Stomach (tissue), 9 donors: Measurements from ENCODE around the gene HTR5A. TPM values are rescaled to one million over a fixed set of nuclear protein-coding genes. Genes with fewer than 3 reads are reported as not detected.

ENCODE experiments used
- DNase-seq, 2 donors: peaks; one replicate each; pipeline versions ENCODE4 v3.0.0 to v3.0.0-alpha.2; 2013 to 2019
- H3K27ac ChIP-seq, 5 donors: fragments of 200-600 bp in 4 of 5; sonication (generic) in 4 of 5; one replicate each; pipeline ENCODE4 v1.5.1; 2013 to 2019; ENCODE audit warnings: mild to moderate bottlenecking in 1 of 5, moderate library complexity in 1 of 5
- H3K27me3 ChIP-seq, 3 donors: fragments of 200-600 bp; sonication (generic); one replicate each; pipeline ENCODE4 v1.5.1; 2017 to 2019; ENCODE audit warnings: mixed run types in 1 of 3
- H3K36me3 ChIP-seq, 4 donors: fragments of 200-600 bp; sonication (generic); 1 replicate in 3 of 4; 2 replicates in 1 of 4; pipeline ENCODE4 v1.5.1; 2016 to 2019
- H3K4me1 ChIP-seq, 4 donors: fragments of 200-600 bp; sonication (generic); one replicate each; pipeline ENCODE4 v1.5.1; 2016 to 2019
- H3K4me3 ChIP-seq, 4 donors: fragments of 200-600 bp; sonication (generic) in 3 of 4; one replicate each; pipeline ENCODE4 v1.5.1; 2016 to 2019; ENCODE audit warnings: mild to moderate bottlenecking in 1 of 4
- H3K9me3 ChIP-seq, 4 donors: fragments of 200-600 bp; sonication (generic); one replicate each; pipeline ENCODE4 v1.5.1; 2016 to 2019
- CTCF ChIP-seq, 7 experiments: fragments of 450-650 bp in 4 of 7; fragments of 200-600 bp in 3 of 7; sonication (generic) in 3 of 7; IDR thresholded peaks; one replicate each; pipeline ENCODE4 v1.5.1; 2016 to 2019; ENCODE audit warnings: antibody characterized with exemption in 7 of 7, control low read depth in 2 of 7, mild to moderate bottlenecking in 1 of 7
- EP300 ChIP-seq: sonication (generic); formaldehyde crosslinking; IDR thresholded peaks from one replicate; pipeline ENCODE4 v1.6.1; 2017; ENCODE audit warnings: antibody characterized with exemption
- POLR2A ChIP-seq, 4 donors: fragments of 450-650 bp; IDR thresholded peaks; one replicate each; pipeline ENCODE4 v1.6.1; 2016; ENCODE audit warnings: antibody characterized with exemption in 4 of 4, control low read depth in 2 of 4, mild to moderate bottlenecking in 1 of 4, moderate library complexity in 1 of 4
- POLR2AphosphoS5 ChIP-seq, 3 donors: sonication (generic); formaldehyde crosslinking; IDR thresholded peaks; one replicate each; pipeline ENCODE4 v1.6.1; 2016; ENCODE audit warnings: antibody characterized with exemption in 3 of 3
- WGBS, 5 donors: extraction: QIAGEN DNeasy Blood & Tissue Kit in 3 of 5; methylation state at CpG; one replicate each; pipeline versions ENCODE4 v1.1.5 to v1.1.7; 2013 to 2018; 5-methylcytosine and 5-hydroxymethylcytosine counted together
- intact Hi-C: fragments of 100-400 bp; cut with DNase I; formaldehyde crosslinking; loops from one replicate; pipeline ENCODE4 v1.15.1; 2023; ENCODE audit warnings: low total_unique reads
- polyA plus RNA-seq, 3 donors: library from polyadenylated mRNA; stranded (reverse); fragments of 200-250 nt; gene quantifications; one replicate each; pipeline ENCODE4 v1.2.3, GENCODE V29; 2013
- total RNA-seq, 5 donors: library from RNA; depleted of rRNA; stranded (reverse); fragments of >200 nt; gene quantifications; one replicate each; pipeline versions ENCODE4 v1.1.0 to v1.2.3, GENCODE V29; 2014 to 2016
- donor health status: healthy with polysubstance abuse.
- donor health status: Bipolar disorder and iron deficiency.
- donor health status: healthy.

Gene HTR5A
- total and polyA plus RNA-seq, 8 donors = not detected

- intact Hi-C loops = no loop called here
- Histone ChIP-seq H3K9me3 (no peaks in the 10 kb centered on the region), H3K27ac (no peak overlapping the region), H3K4me1 (no peaks in the 10 kb centered on the region), H3K4me3 (no peak overlapping the region), H3K36me3 (no peaks in the 10 kb centered on the region), H3K27me3 (peaks cover 0 to 55% (median 5%) of the 10 kb centered on the region in 3 donors)
- no peak for TF ChIP-seq POLR2A (IDR thresholded peaks at IDR 0.05)
- no peak for TF ChIP-seq CTCF (IDR thresholded peaks at IDR 0.05)
- no peak for TF ChIP-seq POLR2AphosphoS5 (IDR thresholded peaks at IDR 0.05)
- TF ChIP-seq EP300 = no peak
- DNase-seq = no peak
- WGBS, 5 donors = 35 to 54% (median 45%) methylated on average over 4 of the region's 4 CpGs
These were observed 37.0 kb downstream of the HTR5A start for GRCh38 chr7:155107126-155107525.

- H3K4me3 ChIP-seq = no peak overlapping the region
- no peaks in the 10 kb centered on the region for H3K9me3 ChIP-seq
- TF ChIP-seq POLR2A (IDR thresholded peaks at IDR 0.05) (no peak), EP300 (no peak), POLR2AphosphoS5 (IDR thresholded peaks at IDR 0.05) (no peak), CTCF (IDR thresholded peaks at IDR 0.05) (no peak)
- H3K27me3 ChIP-seq = peaks cover 0 to 50% (median 5%) of the 10 kb centered on the region in 3 donors
- H3K36me3 ChIP-seq = no peaks in the 10 kb centered on the region
- intact Hi-C loops = no loop called here
- 63 to 69% (median 67%) methylated on average over 20 of the region's 20 CpGs for WGBS, 5 donors
- no peak overlapping the region for H3K27ac ChIP-seq
- no peaks in the 10 kb centered on the region for H3K4me1 ChIP-seq
- no peak for DNase-seq
These were observed 38.2 kb downstream of the HTR5A start for GRCh38 chr7:155108144-155108901.

GRCh38 chr7:155109121-155109520 is 39.0 kb downstream of the HTR5A start:
- no peaks in the 10 kb centered on the region for H3K36me3 ChIP-seq
- no peak overlapping the region for H3K4me3 ChIP-seq
- intact Hi-C loops = no loop called here
- no peak overlapping the region for H3K27ac ChIP-seq
- peaks cover 0 to 48% (median 5%) of the 10 kb centered on the region in 3 donors for H3K27me3 ChIP-seq
- no peak for TF ChIP-seq POLR2AphosphoS5 (IDR thresholded peaks at IDR 0.05)
- no peak for TF ChIP-seq EP300
- TF ChIP-seq POLR2A (IDR thresholded peaks at IDR 0.05) = no peak
- TF ChIP-seq CTCF (IDR thresholded peaks at IDR 0.05) = no peak
- DNase-seq = no peak
- H3K4me1 ChIP-seq = no peaks in the 10 kb centered on the region
- WGBS, 5 donors = 42 to 61% (median 56%) methylated on average over 4 of the region's 4 CpGs
- H3K9me3 ChIP-seq = no peaks in the 10 kb centered on the region

- intact Hi-C loops = no loop called here
- Histone ChIP-seq H3K4me3 (no peak overlapping the region), H3K27me3 (peaks cover 0 to 26% (median 0%) of the 10 kb centered on the region in 3 donors), H3K27ac (no peak overlapping the region), H3K9me3 (peaks cover 0 to 15% (median 14%) of the 10 kb centered on the region in 4 donors), H3K4me1 (no peaks in the 10 kb centered on the region), H3K36me3 (no peaks in the 10 kb centered on the region)
- WGBS, 5 donors = 67 to 80% (median 71%) methylated on average over 5 of the region's 5 CpGs
- DNase-seq = no peak
- no peak for TF ChIP-seq EP300
- TF ChIP-seq POLR2A (IDR thresholded peaks at IDR 0.05) = no peak
- TF ChIP-seq CTCF (IDR thresholded peaks at IDR 0.05) = no peak
- TF ChIP-seq POLR2AphosphoS5 (IDR thresholded peaks at IDR 0.05) = no peak
These were observed 45.2 kb downstream of the HTR5A start for GRCh38 chr7:155115288-155115687.
